ENCODE data around the gene CDKN1C. TPM values are rescaled to one million over a fixed set of nuclear protein-coding genes. Genes with fewer than 3 reads are reported as not detected.
A peak's percentile ranks its signal among the peaks of the same experiment; 100 is the strongest.

CDKN1C gene
- total and polyA plus RNA-seq, 2 of the 8 experiments (the other 6 are each of a cell fraction or from before 2014, with no cell fraction given) = 12.8 to 14.1 TPM

DNA sequence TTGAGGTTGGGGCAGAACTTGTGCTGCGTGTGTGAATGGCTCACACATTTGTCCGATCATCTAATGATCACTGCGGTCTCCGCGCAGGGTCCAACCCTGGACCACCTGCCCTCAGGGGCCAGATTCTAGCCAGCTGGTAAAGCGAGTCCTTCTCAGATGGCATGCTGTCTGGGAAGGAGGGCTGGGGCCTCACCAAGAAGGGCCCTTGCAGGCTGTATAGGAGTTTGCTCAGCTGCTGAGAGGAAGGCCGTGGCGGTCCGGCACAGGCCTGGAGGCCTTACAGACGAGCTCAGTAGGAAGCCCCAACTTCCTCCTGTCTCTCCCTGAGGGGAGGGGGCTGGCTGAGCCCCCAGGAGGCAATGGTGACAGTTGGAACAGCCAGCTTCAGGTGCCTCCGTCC, 29.9 kb upstream of the CDKN1C start:
- Histone ChIP-seq H4K8ac (ENCODE audit: extremely low read depth, insufficient read depth, low read length) (no peak overlapping the region; the same call in 1 of the 2 replicates), H3K23me2 (ENCODE audit: low read depth, low read length) (no peaks in the 10 kb centered on the region), H3K79me1 (ENCODE audit: low read depth, low read length) (no peaks in the 10 kb centered on the region), H3K18ac (ENCODE audit: extremely low read depth, low read length) (no peak overlapping the region), H3K9me3 (ENCODE audit: insufficient read depth in 2 of 2, low read depth in 1 of 2, low read length in 1 of 2) (no peaks in the 10 kb centered on the region), H2BK15ac (ENCODE audit: low read length) (no peak overlapping the region), H3K9ac (replicated peaks in 1 of 4; ENCODE audit: extremely low read depth in 1 of 4, low read depth in 3 of 4, low read length in 3 of 4) (no peak overlapping the region), H3K79me2 (ENCODE audit: control insufficient read depth in 1 of 2, insufficient read depth in 2 of 2, low read length in 2 of 2) (no peaks in the 10 kb centered on the region), H3K36me3 (ENCODE audit: control insufficient read depth in 2 of 4, insufficient read depth in 4 of 4, low read length in 3 of 4) (no peaks in the 10 kb centered on the region), H3K4me3 (ENCODE audit: extremely low read depth in 1 of 4, insufficient read depth in 2 of 4, low read depth in 3 of 4, low read length in 4 of 4) (no peak overlapping the region), H4K5ac (ENCODE audit: insufficient read length, low read depth, low read length) (no peak overlapping the region), H2BK5ac (ENCODE audit: low read depth, low read length) (no peak overlapping the region), H3K23ac (ENCODE audit: insufficient read length) (no peak overlapping the region), H3K4me2 (ENCODE audit: insufficient read depth in 1 of 2, low read depth in 2 of 2, low read length in 2 of 2) (no peak overlapping the region), H2AK5ac (ENCODE audit: low read depth, low read length) (0 out of 2 replicates have a peak overlapping the region, but pooled peaks have one; percentile 39), H3K4me1 (replicated peaks in 1 of 4; ENCODE audit: control insufficient read depth in 3 of 4, insufficient read depth in 4 of 4, low read length in 3 of 4) (peaks cover 0 to 19% (median 8%) of the 10 kb centered on the region in 4 experiments; a peak in 4 of 7 replicates), H4K20me1 (replicated peaks in 1 of 2; ENCODE audit: control insufficient read depth in 1 of 2, insufficient read depth in 2 of 2, low read length in 2 of 2) (peaks cover 0 to 4% of the 10 kb centered on the region in 2 experiments), H2AFZ (ENCODE audit: low read length) (no peak overlapping the region), H3K14ac (ENCODE audit: insufficient read length) (no peak overlapping the region), H3K27me3 (replicated peaks in 1 of 4; ENCODE audit: control insufficient read depth in 3 of 4, extremely low read depth in 1 of 4, insufficient read depth in 3 of 4, low read length in 3 of 4) (no peaks in the 10 kb centered on the region), H2BK12ac (ENCODE audit: low read depth, low read length) (no peak overlapping the region), H4K91ac (replicated peaks; ENCODE audit: insufficient read length, low read length) (no peak overlapping the region), H3K4ac (replicated peaks; ENCODE audit: insufficient read length, low read depth, low read length) (no peak overlapping the region), H3K56ac (replicated peaks; ENCODE audit: insufficient read length, low read depth, low read length) (no peak overlapping the region), H2BK120ac (replicated peaks; ENCODE audit: low read depth, low read length) (no peak overlapping the region), H2BK20ac (ENCODE audit: low read length) (no peak overlapping the region), H3K27ac (ENCODE audit: low read depth, low read length) (no peak overlapping the region)
- FAIRE-seq (no peak), DNase-seq (ENCODE audit: low read depth in 1 of 2, low spot score in 2 of 2) (no peak)
- 96% methylated on average over 11 of the region's 11 CpGs; no CpG with 5 or more reads in 1 of the 2 experiments for WGBS, 2 experiments (ENCODE audit: extremely low coverage in 1 of 2, insufficient coverage in 1 of 2, insufficient read length in 1 of 2, insufficient replicate concordance in 2 of 2, low coverage in 1 of 2, low lambda C conversion rate in 2 of 2, missing lambda C conversion rate in 1 of 2)
- POLR2A ChIA-PET (ENCODE audit: partially characterized antibody) = interaction anchor here (1.2 to 1.3 kb wide), 2 partner anchors 12 to 14 kb away, joined by 5 read pairs; partner anchors contain the start of gene PHLDA2
- CTCF ChIA-PET (ENCODE audit: partially characterized antibody) = interaction anchor here (0.8 to 3.2 kb wide), 8 partner anchors 10 to 682 kb away, joined by 3 to 14 read pairs (median 4); partner anchors contain the start of gene PHLDA2
- TF ChIP-seq SAP30 (IDR thresholded peaks at IDR 0.05; ENCODE audit: insufficient read depth, insufficient replicate concordance, low read length) (no peak), SUZ12 (IDR thresholded peaks at IDR 0.05; ENCODE audit: low read length) (no peak), RAD21 (IDR thresholded peaks at IDR 0.05 in 1 of 2, conservative IDR thresholded peaks at IDR 0.05 in 1 of 2; ENCODE audit: low read depth in 2 of 2, low read length in 2 of 2) (no peak), FOSL1 (IDR thresholded peaks at IDR 0.05; ENCODE audit: insufficient read depth, low read depth, low read length) (no peak), HDAC2 (IDR thresholded peaks at IDR 0.05; ENCODE audit: borderline replicate concordance in 1 of 2, low read depth in 2 of 2, low read length in 2 of 2) (no peak), BRCA1 (IDR thresholded peaks at IDR 0.05; ENCODE audit: low read depth, low read length) (no peak), BACH1 (IDR thresholded peaks at IDR 0.05; ENCODE audit: low read length) (no peak), GTF2F1 (IDR thresholded peaks at IDR 0.05; ENCODE audit: borderline replicate concordance, low read depth, low read length) (no peak), SP4 (IDR thresholded peaks at IDR 0.05; ENCODE audit: low read length) (no peak), ASH2L (IDR thresholded peaks at IDR 0.05; ENCODE audit: low read length) (no peak)
- TF ChIP-seq, protein P1, sequence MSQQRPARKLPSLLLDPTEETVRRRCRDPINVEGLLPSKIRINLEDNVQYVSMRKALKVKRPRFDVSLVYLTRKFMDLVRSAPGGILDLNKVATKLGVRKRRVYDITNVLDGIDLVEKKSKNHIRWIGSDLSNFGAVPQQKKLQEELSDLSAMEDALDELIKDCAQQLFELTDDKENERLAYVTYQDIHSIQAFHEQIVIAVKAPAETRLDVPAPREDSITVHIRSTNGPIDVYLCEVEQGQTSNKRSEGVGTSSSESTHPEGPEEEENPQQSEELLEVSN (IDR thresholded peaks at IDR 0.05) = no peak

All from H1 (cell line).